Fibroblast of villous mesenchyme (primary cell): ENCODE data around the gene MICALL1. TPM values are rescaled to one million over a fixed set of nuclear protein-coding genes. Genes with fewer than 3 reads are reported as not detected.

Experiments
- DNase-seq: peaks from one replicate; pipeline ENCODE4 v3.0.0-alpha.2; 2010; ENCODE audit warnings: low read depth
- H3K4me3 ChIP-seq: 2 replicates; pipeline ENCODE4 v1.5.1; 2011; ENCODE audit warnings: low read depth, mild to moderate bottlenecking, low read length
- CTCF ChIP-seq: IDR thresholded peaks from 2 replicates; pipeline ENCODE4 v1.5.1; 2012; ENCODE audit warnings: low read depth, mild to moderate bottlenecking, low read length; ENCODE audit not compliant: insufficient read depth
- total RNA-seq: library from RNA; depleted of rRNA; stranded (reverse); fragments of >200 nt; gene quantifications from 2 replicates; pipeline ENCODE4 v1.2.3, GENCODE V29; 2012

MICALL1 gene
- total RNA-seq, 1 donor, result 47.9 TPM

- no peak for DNase-seq
- no peak for TF ChIP-seq CTCF
- no peak overlapping the region for H3K4me3 ChIP-seq
Measured at GRCh38 chr22:37924386-37925065, 18.4 kb downstream of the MICALL1 start.

- H3K4me3 ChIP-seq, result no peak overlapping the region
- no peak for TF ChIP-seq CTCF
- DNase-seq, result no peak
Measured at GRCh38 chr22:37925330-37925729, 19.2 kb downstream of the MICALL1 start.

GRCh38 chr22:37925767-37926166 is 19.7 kb downstream of the MICALL1 start:
- no peak overlapping the region for H3K4me3 ChIP-seq
- DNase-seq, result no peak
- no peak for TF ChIP-seq CTCF

GRCh38 chr22:37926358-37926757 is 20.3 kb downstream of the MICALL1 start:
- TF ChIP-seq CTCF, result no peak
- DNase-seq, result no peak
- no peak overlapping the region for H3K4me3 ChIP-seq

GRCh38 chr22:37926771-37927636 is 20.9 kb downstream of the MICALL1 start:
- H3K4me3 ChIP-seq, result no peak overlapping the region
- TF ChIP-seq CTCF, result no peak
- no peak for DNase-seq

GRCh38 chr22:37927637-37927936 is 21.5 kb downstream of the MICALL1 start:
- no peak for DNase-seq
- H3K4me3 ChIP-seq, result no peak overlapping the region
- TF ChIP-seq CTCF, result no peak
